HepG2 (cell line): ENCODE data around the gene C12orf56. TPM values are rescaled to one million over a fixed set of nuclear protein-coding genes. Genes with fewer than 3 reads are reported as not detected.
A peak's percentile ranks its signal among the peaks of the same experiment; 100 is the strongest.

Experiments used
- KLF12 ChIP-seq: sonication (generic); formaldehyde crosslinking; IDR thresholded peaks from 2 replicates; pipeline ENCODE4 v1.4.0; 2020; ENCODE audit warnings: missing genetic modification reagents, borderline replicate concordance
- POGZ ChIP-seq: sonication (generic); formaldehyde crosslinking; IDR thresholded peaks from 2 replicates; pipeline ENCODE4 v1.4.0; 2020; ENCODE audit warnings: mild to moderate bottlenecking, missing genetic modification reagents
- RFX1 ChIP-seq: fragments of 450-650 bp; IDR thresholded peaks from 2 replicates; pipeline ENCODE4 v1.6.1; 2017
- SP2 ChIP-seq: sonication (generic); formaldehyde crosslinking; IDR thresholded peaks from 2 replicates; pipeline ENCODE4 v1.5.1; 2020; ENCODE audit warnings: mild to moderate bottlenecking, missing genetic modification reagents
- ZNF274 ChIP-seq: sonication (generic); formaldehyde crosslinking; IDR thresholded peaks from 2 replicates; pipeline ENCODE4 v1.5.1; 2020; ENCODE audit warnings: mild to moderate bottlenecking, missing genetic modification reagents
- ZNF468 ChIP-seq: sonication (generic); formaldehyde crosslinking; IDR thresholded peaks from 2 replicates; pipeline ENCODE4 v1.8.0; 2022; ENCODE audit warnings: mild to moderate bottlenecking, moderate library complexity, missing genetic modification reagents
- ZNF598 ChIP-seq: sonication (generic); formaldehyde crosslinking; IDR thresholded peaks from 2 replicates; pipeline ENCODE4 v1.5.1; 2020; ENCODE audit warnings: mild to moderate bottlenecking, missing genetic modification reagents, borderline replicate concordance
- ZNF83 ChIP-seq: sonication (generic); formaldehyde crosslinking; IDR thresholded peaks from 2 replicates; pipeline ENCODE4 v1.4.0; 2020; ENCODE audit warnings: missing genetic modification reagents, mild to moderate bottlenecking, borderline replicate concordance
- polyA plus RNA-seq, 8 experiments: library from polyadenylated mRNA; depleted of rRNA in 3 of 8; stranded (reverse) in 7 of 8; unstranded in 1 of 8; fragments of >200 nt; fragmentation: Illumina TruSeq in 4 of 8; extraction: Trizol in 4 of 8; gene quantifications; 2 replicates each; pipeline versions ENCODE4 v1.2.1 to v1.2.3, GENCODE V29; 2011 to 2016; ENCODE audit warnings: low read depth in 4 of 8, missing spikeins in 1 of 8, mixed read lengths in 1 of 8; ENCODE audit not compliant: insufficient read depth in 1 of 8
- total RNA-seq, 5 experiments: library from RNA; depleted of rRNA; stranded (reverse); fragments of >200 nt; fragmentation: Illumina TruSeq; extraction: Trizol; gene quantifications; 2 replicates each; pipeline ENCODE4 v1.2.3, GENCODE V29; 2016; ENCODE audit warnings: low read depth in 1 of 5
- TF ChIP-seq, protein P1 (sequence below): sonication (generic); formaldehyde crosslinking; IDR thresholded peaks from 2 replicates; pipeline ENCODE4 v1.4.0; 2020; ENCODE audit warnings: mild to moderate bottlenecking, missing genetic modification reagents, borderline replicate concordance
- TF ChIP-seq, protein P2 (sequence below): sonication (generic); formaldehyde crosslinking; IDR thresholded peaks from 2 replicates; pipeline ENCODE4 v1.5.1; 2020; ENCODE audit warnings: mild to moderate bottlenecking, missing genetic modification reagents, moderate library complexity
- TF ChIP-seq, protein P3 (sequence below): sonication (generic); formaldehyde crosslinking; IDR thresholded peaks from 2 replicates; pipeline ENCODE4 v1.9.0; 2021; ENCODE audit warnings: missing genetic modification reagents, mild to moderate bottlenecking, borderline replicate concordance
- TF ChIP-seq, protein P4 (sequence below): sonication (generic); formaldehyde crosslinking; IDR thresholded peaks from 2 replicates; pipeline ENCODE4 v1.4.0; 2020; ENCODE audit warnings: missing genetic modification reagents
- TF ChIP-seq, protein P5 (sequence below): sonication (generic); formaldehyde crosslinking; IDR thresholded peaks from 2 replicates; pipeline ENCODE4 v1.4.0; 2020; ENCODE audit warnings: missing genetic modification reagents

The C12orf56 gene
- total and polyA plus RNA-seq, 2 of the 13 experiments (the other 11 are each of a cell fraction or from before 2014, with no cell fraction given), result 0.07 TPM; not detected in 1

DNA sequence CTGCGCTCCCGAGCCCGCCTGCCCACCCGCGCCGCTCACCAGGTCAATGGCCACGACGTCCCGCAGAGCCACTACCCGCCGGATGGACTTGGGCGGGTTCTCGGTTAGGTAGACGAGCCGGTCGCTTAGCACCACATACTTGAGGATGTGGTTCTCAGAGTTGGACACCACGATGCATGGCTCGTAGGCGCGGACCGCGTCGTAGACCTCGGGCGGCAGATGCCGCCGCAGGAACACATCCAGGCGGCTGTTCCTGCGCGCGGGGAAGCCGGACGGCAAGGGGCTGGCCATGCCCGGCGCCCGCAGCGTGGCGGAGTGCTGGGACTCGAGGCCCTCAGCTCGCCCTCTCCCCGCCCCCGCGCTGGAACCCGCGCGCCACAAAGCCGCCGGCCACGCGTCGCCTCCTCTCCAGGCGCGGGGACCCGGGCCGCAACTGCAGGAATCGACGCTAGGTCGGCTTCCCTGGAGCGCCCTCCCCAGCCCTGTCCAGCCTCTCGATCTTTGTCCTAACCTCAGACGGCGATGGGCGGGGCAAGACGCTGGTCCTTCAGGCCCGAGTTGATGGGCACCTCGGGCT lies at the start of gene C12orf56 (continued):
- TF ChIP-seq, protein P1, sequence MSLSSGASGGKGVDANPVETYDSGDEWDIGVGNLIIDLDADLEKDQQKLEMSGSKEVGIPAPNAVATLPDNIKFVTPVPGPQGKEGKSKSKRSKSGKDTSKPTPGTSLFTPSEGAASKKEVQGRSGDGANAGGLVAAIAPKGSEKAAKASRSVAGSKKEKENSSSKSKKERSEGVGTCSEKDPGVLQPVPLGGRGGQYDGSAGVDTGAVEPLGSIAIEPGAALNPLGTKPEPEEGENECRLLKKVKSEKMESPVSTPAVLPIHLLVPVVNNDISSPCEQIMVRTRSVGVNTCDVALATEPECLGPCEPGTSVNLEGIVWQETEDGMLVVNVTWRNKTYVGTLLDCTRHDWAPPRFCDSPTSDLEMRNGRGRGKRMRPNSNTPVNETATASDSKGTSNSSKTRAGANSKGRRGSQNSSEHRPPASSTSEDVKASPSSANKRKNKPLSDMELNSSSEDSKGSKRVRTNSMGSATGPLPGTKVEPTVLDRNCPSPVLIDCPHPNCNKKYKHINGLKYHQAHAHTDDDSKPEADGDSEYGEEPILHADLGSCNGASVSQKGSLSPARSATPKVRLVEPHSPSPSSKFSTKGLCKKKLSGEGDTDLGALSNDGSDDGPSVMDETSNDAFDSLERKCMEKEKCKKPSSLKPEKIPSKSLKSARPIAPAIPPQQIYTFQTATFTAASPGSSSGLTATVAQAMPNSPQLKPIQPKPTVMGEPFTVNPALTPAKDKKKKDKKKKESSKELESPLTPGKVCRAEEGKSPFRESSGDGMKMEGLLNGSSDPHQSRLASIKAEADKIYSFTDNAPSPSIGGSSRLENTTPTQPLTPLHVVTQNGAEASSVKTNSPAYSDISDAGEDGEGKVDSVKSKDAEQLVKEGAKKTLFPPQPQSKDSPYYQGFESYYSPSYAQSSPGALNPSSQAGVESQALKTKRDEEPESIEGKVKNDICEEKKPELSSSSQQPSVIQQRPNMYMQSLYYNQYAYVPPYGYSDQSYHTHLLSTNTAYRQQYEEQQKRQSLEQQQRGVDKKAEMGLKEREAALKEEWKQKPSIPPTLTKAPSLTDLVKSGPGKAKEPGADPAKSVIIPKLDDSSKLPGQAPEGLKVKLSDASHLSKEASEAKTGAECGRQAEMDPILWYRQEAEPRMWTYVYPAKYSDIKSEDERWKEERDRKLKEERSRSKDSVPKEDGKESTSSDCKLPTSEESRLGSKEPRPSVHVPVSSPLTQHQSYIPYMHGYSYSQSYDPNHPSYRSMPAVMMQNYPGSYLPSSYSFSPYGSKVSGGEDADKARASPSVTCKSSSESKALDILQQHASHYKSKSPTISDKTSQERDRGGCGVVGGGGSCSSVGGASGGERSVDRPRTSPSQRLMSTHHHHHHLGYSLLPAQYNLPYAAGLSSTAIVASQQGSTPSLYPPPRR (CRISPR knock-in tag), result no peak
- TF ChIP-seq KLF12 (CRISPR knock-in tag), result no peak
- no peak for TF ChIP-seq RFX1
- TF ChIP-seq, protein P2, sequence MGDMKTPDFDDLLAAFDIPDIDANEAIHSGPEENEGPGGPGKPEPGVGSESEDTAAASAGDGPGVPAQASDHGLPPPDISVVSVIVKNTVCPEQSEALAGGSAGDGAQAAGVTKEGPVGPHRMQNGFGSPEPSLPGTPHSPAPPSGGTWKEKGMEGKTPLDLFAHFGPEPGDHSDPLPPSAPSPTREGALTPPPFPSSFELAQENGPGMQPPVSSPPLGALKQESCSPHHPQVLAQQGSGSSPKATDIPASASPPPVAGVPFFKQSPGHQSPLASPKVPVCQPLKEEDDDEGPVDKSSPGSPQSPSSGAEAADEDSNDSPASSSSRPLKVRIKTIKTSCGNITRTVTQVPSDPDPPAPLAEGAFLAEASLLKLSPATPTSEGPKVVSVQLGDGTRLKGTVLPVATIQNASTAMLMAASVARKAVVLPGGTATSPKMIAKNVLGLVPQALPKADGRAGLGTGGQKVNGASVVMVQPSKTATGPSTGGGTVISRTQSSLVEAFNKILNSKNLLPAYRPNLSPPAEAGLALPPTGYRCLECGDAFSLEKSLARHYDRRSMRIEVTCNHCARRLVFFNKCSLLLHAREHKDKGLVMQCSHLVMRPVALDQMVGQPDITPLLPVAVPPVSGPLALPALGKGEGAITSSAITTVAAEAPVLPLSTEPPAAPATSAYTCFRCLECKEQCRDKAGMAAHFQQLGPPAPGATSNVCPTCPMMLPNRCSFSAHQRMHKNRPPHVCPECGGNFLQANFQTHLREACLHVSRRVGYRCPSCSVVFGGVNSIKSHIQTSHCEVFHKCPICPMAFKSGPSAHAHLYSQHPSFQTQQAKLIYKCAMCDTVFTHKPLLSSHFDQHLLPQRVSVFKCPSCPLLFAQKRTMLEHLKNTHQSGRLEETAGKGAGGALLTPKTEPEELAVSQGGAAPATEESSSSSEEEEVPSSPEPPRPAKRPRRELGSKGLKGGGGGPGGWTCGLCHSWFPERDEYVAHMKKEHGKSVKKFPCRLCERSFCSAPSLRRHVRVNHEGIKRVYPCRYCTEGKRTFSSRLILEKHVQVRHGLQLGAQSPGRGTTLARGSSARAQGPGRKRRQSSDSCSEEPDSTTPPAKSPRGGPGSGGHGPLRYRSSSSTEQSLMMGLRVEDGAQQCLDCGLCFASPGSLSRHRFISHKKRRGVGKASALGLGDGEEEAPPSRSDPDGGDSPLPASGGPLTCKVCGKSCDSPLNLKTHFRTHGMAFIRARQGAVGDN (CRISPR knock-in tag), result peak; percentile 81
- TF ChIP-seq ZNF274 (CRISPR knock-in tag), result 0 out of 2 replicates have a peak, but pooled peaks have one; percentile 40
- no peak for TF ChIP-seq POGZ (CRISPR knock-in tag)
- no peak for TF ChIP-seq ZNF598
- TF ChIP-seq SP2, result 0 out of 2 replicates have a peak, but pooled peaks have one; percentile 12
- no peak for TF ChIP-seq ZNF83 (CRISPR knock-in tag)
- TF ChIP-seq, protein P3, sequence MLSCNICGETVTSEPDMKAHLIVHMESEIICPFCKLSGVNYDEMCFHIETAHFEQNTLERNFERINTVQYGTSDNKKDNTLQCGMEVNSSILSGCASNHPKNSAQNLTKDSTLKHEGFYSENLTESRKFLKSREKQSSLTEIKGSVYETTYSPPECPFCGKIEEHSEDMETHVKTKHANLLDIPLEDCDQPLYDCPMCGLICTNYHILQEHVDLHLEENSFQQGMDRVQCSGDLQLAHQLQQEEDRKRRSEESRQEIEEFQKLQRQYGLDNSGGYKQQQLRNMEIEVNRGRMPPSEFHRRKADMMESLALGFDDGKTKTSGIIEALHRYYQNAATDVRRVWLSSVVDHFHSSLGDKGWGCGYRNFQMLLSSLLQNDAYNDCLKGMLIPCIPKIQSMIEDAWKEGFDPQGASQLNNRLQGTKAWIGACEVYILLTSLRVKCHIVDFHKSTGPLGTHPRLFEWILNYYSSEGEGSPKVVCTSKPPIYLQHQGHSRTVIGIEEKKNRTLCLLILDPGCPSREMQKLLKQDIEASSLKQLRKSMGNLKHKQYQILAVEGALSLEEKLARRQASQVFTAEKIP (CRISPR knock-in tag), result no peak
- TF ChIP-seq ZNF468, result no peak
- TF ChIP-seq, protein P4, sequence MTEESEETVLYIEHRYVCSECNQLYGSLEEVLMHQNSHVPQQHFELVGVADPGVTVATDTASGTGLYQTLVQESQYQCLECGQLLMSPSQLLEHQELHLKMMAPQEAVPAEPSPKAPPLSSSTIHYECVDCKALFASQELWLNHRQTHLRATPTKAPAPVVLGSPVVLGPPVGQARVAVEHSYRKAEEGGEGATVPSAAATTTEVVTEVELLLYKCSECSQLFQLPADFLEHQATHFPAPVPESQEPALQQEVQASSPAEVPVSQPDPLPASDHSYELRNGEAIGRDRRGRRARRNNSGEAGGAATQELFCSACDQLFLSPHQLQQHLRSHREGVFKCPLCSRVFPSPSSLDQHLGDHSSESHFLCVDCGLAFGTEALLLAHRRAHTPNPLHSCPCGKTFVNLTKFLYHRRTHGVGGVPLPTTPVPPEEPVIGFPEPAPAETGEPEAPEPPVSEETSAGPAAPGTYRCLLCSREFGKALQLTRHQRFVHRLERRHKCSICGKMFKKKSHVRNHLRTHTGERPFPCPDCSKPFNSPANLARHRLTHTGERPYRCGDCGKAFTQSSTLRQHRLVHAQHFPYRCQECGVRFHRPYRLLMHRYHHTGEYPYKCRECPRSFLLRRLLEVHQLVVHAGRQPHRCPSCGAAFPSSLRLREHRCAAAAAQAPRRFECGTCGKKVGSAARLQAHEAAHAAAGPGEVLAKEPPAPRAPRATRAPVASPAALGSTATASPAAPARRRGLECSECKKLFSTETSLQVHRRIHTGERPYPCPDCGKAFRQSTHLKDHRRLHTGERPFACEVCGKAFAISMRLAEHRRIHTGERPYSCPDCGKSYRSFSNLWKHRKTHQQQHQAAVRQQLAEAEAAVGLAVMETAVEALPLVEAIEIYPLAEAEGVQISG (CRISPR knock-in tag), result 0 out of 2 replicates have a peak, but pooled peaks have one; percentile 18
- TF ChIP-seq, protein P5, sequence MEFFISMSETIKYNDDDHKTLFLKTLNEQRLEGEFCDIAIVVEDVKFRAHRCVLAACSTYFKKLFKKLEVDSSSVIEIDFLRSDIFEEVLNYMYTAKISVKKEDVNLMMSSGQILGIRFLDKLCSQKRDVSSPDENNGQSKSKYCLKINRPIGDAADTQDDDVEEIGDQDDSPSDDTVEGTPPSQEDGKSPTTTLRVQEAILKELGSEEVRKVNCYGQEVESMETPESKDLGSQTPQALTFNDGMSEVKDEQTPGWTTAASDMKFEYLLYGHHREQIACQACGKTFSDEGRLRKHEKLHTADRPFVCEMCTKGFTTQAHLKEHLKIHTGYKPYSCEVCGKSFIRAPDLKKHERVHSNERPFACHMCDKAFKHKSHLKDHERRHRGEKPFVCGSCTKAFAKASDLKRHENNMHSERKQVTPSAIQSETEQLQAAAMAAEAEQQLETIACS (CRISPR knock-in tag), result no peak
